Stimulated activated CD8-positive, alpha-beta memory T cell treated with anti-CD3 and anti-CD28 coated beads, Interleukin-2, amount 100 ng/mL, for 48 hours (primary cell): ENCODE results near the gene PLD5.
"Not testable (repeated sequence)": the region's sequence is repeated elsewhere in the genome, so short reads cannot be mapped to it uniquely, and the experiment has no call there.

ENCODE experiments used
- DNase-seq, 2 donors: peaks; one replicate each; pipeline ENCODE4 v3.0.0-alpha.2; 2020; ENCODE audit warnings: low read depth in 2 of 2

PLD5 gene

GRCh38 chr1:242212401-242212800 lies 312.1 kb downstream of the PLD5 start:
- no peak for DNase-seq

GRCh38 chr1:242211254-242212022 lies 313.1 kb downstream of the PLD5 start:
- DNase-seq: no peak

- not testable (repeated sequence) for DNase-seq
Observed at GRCh38 chr1:242210316-242210715, 314.2 kb downstream of the PLD5 start.

GRCh38 chr1:242209063-242209462 lies 315.4 kb downstream of the PLD5 start:
- no peak for DNase-seq

GRCh38 chr1:242208021-242208420 lies 316.5 kb downstream of the PLD5 start:
- DNase-seq: no peak

- no peak for DNase-seq
Observed at GRCh38 chr1:242206994-242207393, 317.5 kb downstream of the PLD5 start.

- DNase-seq: no peak
Observed at GRCh38 chr1:242205622-242206489, 318.6 kb downstream of the PLD5 start.

- DNase-seq: no peak
Observed at GRCh38 chr1:242203262-242203661, 321.2 kb downstream of the PLD5 start.

- DNase-seq: no peak
Observed at GRCh38 chr1:242201090-242201489, 323.4 kb downstream of the PLD5 start.

- no peak for DNase-seq
Observed at GRCh38 chr1:242199776-242200458, 324.6 kb downstream of the PLD5 start.

- DNase-seq: no peak
Observed at GRCh38 chr1:242197907-242198820, 326.3 kb downstream of the PLD5 start.

- no peak for DNase-seq
Observed at GRCh38 chr1:242196914-242197313, 327.6 kb downstream of the PLD5 start.

- DNase-seq: no peak
Observed at GRCh38 chr1:242196101-242196500, 328.4 kb downstream of the PLD5 start.

GRCh38 chr1:242189591-242189990 lies 334.9 kb downstream of the PLD5 start:
- no peak for DNase-seq

- no peak for DNase-seq
Observed at GRCh38 chr1:242187816-242188215, 336.7 kb downstream of the PLD5 start.

GRCh38 chr1:242187171-242187570 lies 337.3 kb downstream of the PLD5 start:
- DNase-seq: no peak

- DNase-seq: no peak
Observed at GRCh38 chr1:242185731-242186130, 338.8 kb downstream of the PLD5 start.

- DNase-seq: no peak
Observed at GRCh38 chr1:242184955-242185354, 339.5 kb downstream of the PLD5 start.

GRCh38 chr1:242179767-242180166 lies 344.7 kb downstream of the PLD5 start:
- DNase-seq: not testable (repeated sequence)

- DNase-seq: no peak
Observed at GRCh38 chr1:242178924-242179708, 345.4 kb downstream of the PLD5 start.
